ENCODE results near the gene CHCHD10.

CHCHD10 gene

GRCh38 chr22:23750367-23750713 lies 17.4 kb downstream of the CHCHD10 start:
- TF ChIP-seq, protein P1, sequence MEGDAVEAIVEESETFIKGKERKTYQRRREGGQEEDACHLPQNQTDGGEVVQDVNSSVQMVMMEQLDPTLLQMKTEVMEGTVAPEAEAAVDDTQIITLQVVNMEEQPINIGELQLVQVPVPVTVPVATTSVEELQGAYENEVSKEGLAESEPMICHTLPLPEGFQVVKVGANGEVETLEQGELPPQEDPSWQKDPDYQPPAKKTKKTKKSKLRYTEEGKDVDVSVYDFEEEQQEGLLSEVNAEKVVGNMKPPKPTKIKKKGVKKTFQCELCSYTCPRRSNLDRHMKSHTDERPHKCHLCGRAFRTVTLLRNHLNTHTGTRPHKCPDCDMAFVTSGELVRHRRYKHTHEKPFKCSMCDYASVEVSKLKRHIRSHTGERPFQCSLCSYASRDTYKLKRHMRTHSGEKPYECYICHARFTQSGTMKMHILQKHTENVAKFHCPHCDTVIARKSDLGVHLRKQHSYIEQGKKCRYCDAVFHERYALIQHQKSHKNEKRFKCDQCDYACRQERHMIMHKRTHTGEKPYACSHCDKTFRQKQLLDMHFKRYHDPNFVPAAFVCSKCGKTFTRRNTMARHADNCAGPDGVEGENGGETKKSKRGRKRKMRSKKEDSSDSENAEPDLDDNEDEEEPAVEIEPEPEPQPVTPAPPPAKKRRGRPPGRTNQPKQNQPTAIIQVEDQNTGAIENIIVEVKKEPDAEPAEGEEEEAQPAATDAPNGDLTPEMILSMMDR (IDR thresholded peaks at IDR 0.05), result no peak
- Histone ChIP-seq H3K4me3 (ENCODE audit: low read depth in 1 of 2, low read length in 1 of 2) (peak overlapping the region; percentile 83 to 84), H3K36me3 (no peaks in the 10 kb centered on the region), H3K27ac (peak overlapping the region; percentile 79), H3K27me3 (no peaks in the 10 kb centered on the region), H3K4me1 (ENCODE audit: control insufficient read depth in 1 of 2, insufficient read depth in 1 of 2, low read depth in 1 of 2, low read length in 1 of 2) (peaks cover 15% of the 10 kb centered on the region in 2 experiments), H3K9me3 (no peaks in the 10 kb centered on the region)

- H3K9me3 ChIP-seq, result no peaks in the 10 kb centered on the region
- no peaks in the 10 kb centered on the region for H3K27me3 ChIP-seq
- no peak overlapping the region for H3K27ac ChIP-seq
- H3K4me3 ChIP-seq (ENCODE audit: low read depth in 1 of 2, low read length in 1 of 2), result no peak overlapping the region
- H3K4me1 ChIP-seq (ENCODE audit: control insufficient read depth in 1 of 2, insufficient read depth in 1 of 2, low read depth in 1 of 2, low read length in 1 of 2), result peaks cover 15% of the 10 kb centered on the region in 2 experiments
- peaks cover 2% of the 10 kb centered on the region for H3K36me3 ChIP-seq
- TF ChIP-seq, protein P1 (IDR thresholded peaks at IDR 0.05), result no peak
These were observed 17.9 kb downstream of the CHCHD10 start for GRCh38 chr22:23749841-23750301.

GRCh38 chr22:23745791-23746190 lies 22.0 kb downstream of the CHCHD10 start:
- Histone ChIP-seq H3K9me3 (no peaks in the 10 kb centered on the region), H3K27me3 (no peaks in the 10 kb centered on the region), H3K36me3 (peaks cover 24% of the 10 kb centered on the region), H3K4me1 (ENCODE audit: control insufficient read depth in 1 of 2, insufficient read depth in 1 of 2, low read depth in 1 of 2, low read length in 1 of 2) (peaks cover 8 to 11% of the 10 kb centered on the region in 2 experiments), H3K27ac (no peak overlapping the region), H3K4me3 (ENCODE audit: low read depth in 1 of 2, low read length in 1 of 2) (no peak overlapping the region)
- TF ChIP-seq, protein P1 (IDR thresholded peaks at IDR 0.05), result no peak

DNA sequence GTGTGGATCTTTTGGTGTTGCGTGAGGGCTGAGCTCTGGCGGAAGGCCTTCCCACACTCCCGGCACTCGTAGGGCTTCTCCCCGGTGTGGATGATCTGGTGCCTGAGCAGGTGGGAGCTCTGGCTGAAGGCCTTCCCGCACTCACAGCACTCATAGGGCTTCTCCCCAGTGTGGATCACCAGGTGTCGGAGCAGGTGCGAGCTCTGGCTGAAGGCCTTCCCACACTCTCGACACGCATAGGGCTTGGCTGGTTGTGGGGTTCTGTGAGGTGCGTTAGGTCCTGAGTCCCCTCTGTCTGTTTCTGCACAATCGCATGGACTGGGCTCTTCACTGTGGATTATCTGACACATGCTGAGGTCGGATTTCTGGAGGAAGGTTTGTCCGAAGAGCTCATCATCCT lies 23.3 kb downstream of the CHCHD10 start:
- Histone ChIP-seq H3K27ac (no peak overlapping the region), H3K4me1 (ENCODE audit: control insufficient read depth in 1 of 2, insufficient read depth in 1 of 2, low read depth in 1 of 2, low read length in 1 of 2) (no peaks in the 10 kb centered on the region), H3K4me3 (ENCODE audit: low read depth in 1 of 2, low read length in 1 of 2) (no peak overlapping the region), H3K9me3 (no peaks in the 10 kb centered on the region), H3K27me3 (no peaks in the 10 kb centered on the region), H3K36me3 (peaks cover 24% of the 10 kb centered on the region)
- TF ChIP-seq, protein P1 (IDR thresholded peaks at IDR 0.05), result no peak

DNA sequence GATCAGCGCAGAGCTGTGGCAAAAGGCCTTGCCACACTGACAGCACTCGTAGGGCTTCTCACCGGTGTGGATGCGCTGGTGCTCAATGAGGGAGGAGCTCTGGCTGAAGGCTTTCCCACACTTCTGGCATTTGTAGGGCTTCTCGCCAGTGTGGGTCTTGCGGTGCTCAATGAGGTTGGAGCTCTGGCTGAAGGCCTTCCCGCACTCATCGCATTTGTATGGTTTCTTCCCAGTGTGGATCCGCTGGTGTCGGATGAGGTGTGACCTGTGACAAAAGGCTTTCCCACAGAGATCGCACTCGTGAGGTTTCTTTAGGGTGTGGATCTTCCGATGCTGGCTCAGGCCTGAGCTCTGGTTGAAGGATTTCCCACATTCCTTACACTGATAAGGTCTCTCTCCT lies 23.8 kb downstream of the CHCHD10 start:
- no peak overlapping the region for H3K27ac ChIP-seq
- H3K36me3 ChIP-seq, result peaks cover 24% of the 10 kb centered on the region
- TF ChIP-seq, protein P1 (IDR thresholded peaks at IDR 0.05), result no peak
- no peaks in the 10 kb centered on the region for H3K4me1 ChIP-seq (ENCODE audit: control insufficient read depth in 1 of 2, insufficient read depth in 1 of 2, low read depth in 1 of 2, low read length in 1 of 2)
- H3K27me3 ChIP-seq, result no peaks in the 10 kb centered on the region
- H3K4me3 ChIP-seq (ENCODE audit: low read depth in 1 of 2, low read length in 1 of 2), result no peak overlapping the region
- H3K9me3 ChIP-seq, result no peaks in the 10 kb centered on the region

GRCh38 chr22:23743303-23743705 lies 24.5 kb downstream of the CHCHD10 start:
- peaks cover 24% of the 10 kb centered on the region for H3K36me3 ChIP-seq
- no peak overlapping the region for H3K4me3 ChIP-seq (ENCODE audit: low read depth in 1 of 2, low read length in 1 of 2)
- no peaks in the 10 kb centered on the region for H3K9me3 ChIP-seq
- H3K27ac ChIP-seq, result no peak overlapping the region
- H3K4me1 ChIP-seq (ENCODE audit: control insufficient read depth in 1 of 2, insufficient read depth in 1 of 2, low read depth in 1 of 2, low read length in 1 of 2), result no peaks in the 10 kb centered on the region
- H3K27me3 ChIP-seq, result no peaks in the 10 kb centered on the region
- TF ChIP-seq, protein P1 (IDR thresholded peaks at IDR 0.05), result no peak
